B cell (primary cell): ENCODE measurements around the gene EBF3. TPM values are rescaled to one million over a fixed set of nuclear protein-coding genes. Genes with fewer than 3 reads are reported as not detected.

Experiments used
- ATAC-seq: fragments of 200-7000 bp; cut with Tn5 transposase; one replicate; pipeline ENCODE4 v1.10.0; 2021; ENCODE audit warnings: low read depth, mild to moderate bottlenecking, moderate number of reproducible peaks, moderate library complexity
- CTCF ChIA-PET: fragments of 350-600 bp; sonication (Branson Sonifier 250); formaldehyde crosslinking; loops from one replicate; lab custom pipeline; 2021; ENCODE audit warnings: antibody characterized with exemption, inconsistent platforms; lab: Charles Lee
- POLR2A ChIA-PET: fragments of 350-600 bp; sonication (Branson Sonifier 250); formaldehyde crosslinking; loops from one replicate; lab custom pipeline; 2021; ENCODE audit warnings: antibody characterized with exemption; lab: Charles Lee
- DNase-seq: peaks from one replicate; pipeline ENCODE4 v3.0.0; 2013
- H2AFZ ChIP-seq: 2 replicates; pipeline ENCODE4 v1.6.1; 2012; ENCODE audit warnings: mild to moderate bottlenecking, low read depth, low read length; ENCODE audit not compliant: insufficient read depth, poor library complexity, severe bottlenecking
- H3K27ac ChIP-seq, 2 donors: 1 replicate in 1 of 2; 2 replicates in 1 of 2; pipeline ENCODE4 v1.5.1; 2012 to 2013; ENCODE audit warnings: low read length in 2 of 2, mild to moderate bottlenecking in 2 of 2, moderate library complexity in 1 of 2
- H3K27me3 ChIP-seq, 4 experiments: fragments of 200-600 bp in 1 of 4; sonication (generic) in 1 of 4; replicated peaks in 1 of 4; 1 replicate in 2 of 4; 2 replicates in 2 of 4; pipeline versions ENCODE4 v1.6.1 to v1.7.0; 2013 to 2016; ENCODE audit warnings: low read length in 3 of 4, mild to moderate bottlenecking in 2 of 4, mixed read lengths in 1 of 4, moderate library complexity in 1 of 4; ENCODE audit not compliant: insufficient read depth in 4 of 4, control insufficient read depth in 3 of 4; ENCODE audit errors: control extremely low read depth in 1 of 4
- H3K36me3 ChIP-seq, 2 experiments: replicated peaks in 1 of 2; 1 replicate in 1 of 2; 2 replicates in 1 of 2; pipeline versions ENCODE4 v1.6.1 to v1.7.1; 2013; ENCODE audit warnings: low read length in 1 of 2; ENCODE audit not compliant: insufficient read depth in 2 of 2, control insufficient read depth in 1 of 2; ENCODE audit errors: control extremely low read depth in 1 of 2, extremely low read depth in 1 of 2
- H3K4me1 ChIP-seq, 2 donors: fragments of 200-600 bp in 1 of 2; sonication (generic) in 1 of 2; 1 replicate in 1 of 2; 2 replicates in 1 of 2; pipeline versions ENCODE4 v1.5.1 to v1.6.1; 2013 to 2017; ENCODE audit warnings: low read length in 2 of 2; ENCODE audit not compliant: control insufficient read depth in 2 of 2, insufficient read depth in 2 of 2
- H3K4me2 ChIP-seq: replicated peaks from 2 replicates; pipeline ENCODE3; 2012; ENCODE audit warnings: mild to moderate bottlenecking, low read depth, low read length; ENCODE audit not compliant: poor library complexity, severe bottlenecking
- H3K4me3 ChIP-seq, 5 experiments: fragments of 200-600 bp in 1 of 5; sonication (generic) in 1 of 5; 1 replicate in 3 of 5; 2 replicates in 2 of 5; pipeline versions ENCODE4 v1.5.1 to v1.7.0; 2011 to 2016; ENCODE audit warnings: low read length in 4 of 5, mild to moderate bottlenecking in 4 of 5, low read depth in 2 of 5, control low read depth in 1 of 5, moderate library complexity in 1 of 5; ENCODE audit not compliant: insufficient read depth in 1 of 5; ENCODE audit errors: control extremely low read depth in 1 of 5, extremely low read depth in 1 of 5
- H3K79me2 ChIP-seq: fragments of 200-600 bp; sonication (generic); one replicate; pipeline ENCODE4 v1.6.0; 2016; ENCODE audit warnings: low read length; ENCODE audit not compliant: control insufficient read depth, insufficient read depth
- H3K9ac ChIP-seq: fragments of 200-600 bp; sonication (generic); 2 replicates; pipeline ENCODE4 v1.6.1; 2017; ENCODE audit warnings: mild to moderate bottlenecking, low read length, moderate library complexity
- H3K9me3 ChIP-seq, 3 donors: one replicate each; pipeline versions ENCODE4 v1.6.1 to v1.7.1; 2013; ENCODE audit warnings: low read length in 2 of 3; ENCODE audit not compliant: control insufficient read depth in 2 of 3, insufficient read depth in 1 of 3; ENCODE audit errors: control extremely low read depth in 1 of 3
- H4K20me1 ChIP-seq: 2 replicates; pipeline ENCODE4 v1.6.0; 2012; ENCODE audit warnings: mild to moderate bottlenecking, low read length; ENCODE audit not compliant: insufficient read depth, control insufficient read depth, poor library complexity, severe bottlenecking
- H3K27ac Mint-ChIP-seq: one replicate; pipeline ENCODE4 v1.8.0; 2021; ENCODE audit warnings: mixed read lengths
- H3K27me3 Mint-ChIP-seq: one replicate; pipeline ENCODE4 v1.8.0; 2021; ENCODE audit warnings: mixed read lengths
- H3K4me1 Mint-ChIP-seq: one replicate; pipeline ENCODE4 v1.8.0; 2021; ENCODE audit warnings: mixed read lengths
- H3K4me3 Mint-ChIP-seq: one replicate; pipeline ENCODE4 v1.8.0; 2021; ENCODE audit warnings: mixed read lengths
- H3K9me3 Mint-ChIP-seq: one replicate; pipeline ENCODE4 v1.8.0; 2022; ENCODE audit warnings: mixed read lengths; ENCODE audit not compliant: insufficient read depth
- EZH2 ChIP-seq: IDR thresholded peaks from 2 replicates; pipeline ENCODE4 v1.6.1; 2012; ENCODE audit warnings: borderline replicate concordance, low read depth, mild to moderate bottlenecking, moderate library complexity, low read length; ENCODE audit not compliant: insufficient read depth, poor library complexity, severe bottlenecking
- WGBS: methylation state at CpG from one replicate; pipeline ENCODE4 v1.1.5; 2013; ENCODE audit warnings: missing lambda C conversion rate; ENCODE audit not compliant: insufficient coverage; 5-methylcytosine and 5-hydroxymethylcytosine counted together
- intact Hi-C: fragments of 100-400 bp; cut with micrococcal nuclease; formaldehyde crosslinking; loops from one replicate; pipeline ENCODE4 v1.10.0; 2022
- polyA plus RNA-seq: library from polyadenylated mRNA; depleted of rRNA; stranded (reverse); fragments of >200 nt; gene quantifications from 2 replicates; pipeline ENCODE4 v1.2.3, GENCODE V29; 2012
- total RNA-seq, 2 donors: library from RNA; stranded (reverse); fragments of 120-200 nt in 1 of 2; gene quantifications; 1 replicate in 1 of 2; 2 replicates in 1 of 2; pipeline versions ENCODE4 v1.2.3 to v1.2.4, GENCODE V29; 2013 to 2022
- TF ChIP-seq, protein P1 (sequence below): fragments of 200-600 bp; IDR thresholded peaks from one replicate; pipeline ENCODE4 v1.8.0; 2022; ENCODE audit warnings: antibody characterized with exemption, mild to moderate bottlenecking

EBF3 gene
- total and polyA plus RNA-seq, 2 donors (not counting 1 experiment from before 2014, with no cell fraction given), result not detected

DNA sequence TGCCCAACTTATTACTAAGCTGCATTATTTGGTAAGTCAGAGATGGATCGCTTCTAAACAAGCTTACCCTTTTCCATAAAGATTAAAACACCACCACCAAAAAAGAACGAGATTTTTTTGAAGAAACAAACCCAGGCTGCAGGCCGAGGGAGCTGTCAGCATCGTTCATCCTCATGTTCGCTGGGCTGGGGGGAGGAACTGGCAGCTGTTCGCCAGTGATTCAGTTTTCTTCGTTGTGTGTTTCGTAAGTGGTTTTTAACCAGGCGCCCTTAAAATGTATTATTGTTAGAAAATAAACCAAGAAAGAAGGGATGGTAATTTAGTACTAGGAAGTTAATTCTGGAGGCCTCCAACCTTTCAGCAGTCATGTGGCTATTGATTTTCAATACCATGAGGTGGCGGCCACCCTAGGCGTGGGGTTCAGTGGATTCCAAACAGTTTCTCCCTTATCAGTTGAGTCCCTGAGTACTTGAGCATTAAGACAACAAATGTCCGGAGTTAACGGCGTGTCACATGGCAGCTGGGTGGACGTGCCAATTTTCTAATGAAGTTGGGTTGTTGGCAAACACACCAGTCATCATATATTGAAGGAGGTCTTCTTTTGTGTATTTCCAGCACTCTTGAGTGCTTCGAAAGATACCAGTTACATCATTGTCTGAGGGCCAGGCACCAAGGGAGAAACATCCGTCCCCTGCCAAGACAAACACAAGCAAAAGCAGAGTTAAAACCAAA lies 173.2 kb downstream of the EBF3 start:
- no peak overlapping the region for H3K4me3 ChIP-seq
- H3K4me2 ChIP-seq, result no peak overlapping the region
- TF ChIP-seq, protein P1, sequence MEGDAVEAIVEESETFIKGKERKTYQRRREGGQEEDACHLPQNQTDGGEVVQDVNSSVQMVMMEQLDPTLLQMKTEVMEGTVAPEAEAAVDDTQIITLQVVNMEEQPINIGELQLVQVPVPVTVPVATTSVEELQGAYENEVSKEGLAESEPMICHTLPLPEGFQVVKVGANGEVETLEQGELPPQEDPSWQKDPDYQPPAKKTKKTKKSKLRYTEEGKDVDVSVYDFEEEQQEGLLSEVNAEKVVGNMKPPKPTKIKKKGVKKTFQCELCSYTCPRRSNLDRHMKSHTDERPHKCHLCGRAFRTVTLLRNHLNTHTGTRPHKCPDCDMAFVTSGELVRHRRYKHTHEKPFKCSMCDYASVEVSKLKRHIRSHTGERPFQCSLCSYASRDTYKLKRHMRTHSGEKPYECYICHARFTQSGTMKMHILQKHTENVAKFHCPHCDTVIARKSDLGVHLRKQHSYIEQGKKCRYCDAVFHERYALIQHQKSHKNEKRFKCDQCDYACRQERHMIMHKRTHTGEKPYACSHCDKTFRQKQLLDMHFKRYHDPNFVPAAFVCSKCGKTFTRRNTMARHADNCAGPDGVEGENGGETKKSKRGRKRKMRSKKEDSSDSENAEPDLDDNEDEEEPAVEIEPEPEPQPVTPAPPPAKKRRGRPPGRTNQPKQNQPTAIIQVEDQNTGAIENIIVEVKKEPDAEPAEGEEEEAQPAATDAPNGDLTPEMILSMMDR, result no peak
- TF ChIP-seq EZH2, result no peak
- H3K9me3 ChIP-seq, result peaks cover 0 to 46% (median 0%) of the 10 kb centered on the region in 3 donors
- H3K79me2 ChIP-seq, result no peaks in the 10 kb centered on the region
- H4K20me1 ChIP-seq, result no peaks in the 10 kb centered on the region
- Mint-ChIP-seq H3K4me3 (no peak overlapping the region), H3K27me3 (no peaks in the 10 kb centered on the region), H3K27ac (no peak overlapping the region), H3K4me1 (no peaks in the 10 kb centered on the region), H3K9me3 (peaks cover 16% of the 10 kb centered on the region)
- intact Hi-C loops, result no loop called here
- no peak overlapping the region for H3K9ac ChIP-seq
- no peaks in the 10 kb centered on the region for H3K27me3 ChIP-seq
- no peak overlapping the region for H2AFZ ChIP-seq
- ATAC-seq (no peak), DNase-seq (no peak)
- H3K36me3 ChIP-seq, result no peaks in the 10 kb centered on the region
- H3K4me1 ChIP-seq, result no peaks in the 10 kb centered on the region
- 96% methylated on average over 10 of the region's 17 CpGs for WGBS
- ChIA-PET CTCF (no interaction called here), POLR2A (no interaction called here)
- H3K27ac ChIP-seq, result no peak overlapping the region

DNA sequence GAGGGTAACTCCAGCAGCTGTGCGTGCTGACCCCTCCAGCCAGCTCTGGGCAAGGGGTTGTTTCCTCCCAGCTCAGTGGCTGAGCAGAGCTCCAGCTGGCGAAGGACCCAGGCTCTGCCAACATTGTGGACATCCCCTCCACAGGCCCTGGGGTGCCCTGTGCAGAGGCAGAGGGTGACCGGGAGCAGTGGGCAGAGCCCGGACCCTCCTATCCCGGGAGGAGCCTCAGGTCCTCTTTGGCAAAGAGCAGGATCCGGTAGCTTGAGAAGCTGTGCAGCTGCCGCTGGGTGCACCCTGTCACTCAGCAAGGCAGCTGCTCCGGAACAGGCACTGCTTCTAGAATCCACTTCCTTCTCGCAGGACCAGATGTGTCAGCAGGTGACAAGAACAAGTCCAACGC lies 175.9 kb downstream of the EBF3 start:
- Mint-ChIP-seq H3K4me1 (no peaks in the 10 kb centered on the region), H3K27ac (no peak overlapping the region), H3K4me3 (no peak overlapping the region), H3K27me3 (no peaks in the 10 kb centered on the region), H3K9me3 (peaks cover 16% of the 10 kb centered on the region)
- Histone ChIP-seq H3K27ac (no peak overlapping the region), H2AFZ (no peak overlapping the region), H3K9ac (no peak overlapping the region), H3K4me2 (no peak overlapping the region), H3K27me3 (no peaks in the 10 kb centered on the region), H3K4me1 (no peaks in the 10 kb centered on the region), H3K4me3 (no peak overlapping the region), H3K36me3 (no peaks in the 10 kb centered on the region), H3K79me2 (no peaks in the 10 kb centered on the region), H3K9me3 (peaks cover 0 to 44% (median 0%) of the 10 kb centered on the region in 3 donors), H4K20me1 (no peaks in the 10 kb centered on the region)
- DNase-seq, result no peak
- intact Hi-C loops, result no loop called here
- WGBS, result 79% methylated on average over 10 of the region's 10 CpGs
- TF ChIP-seq EZH2, result no peak
- TF ChIP-seq, protein P1, result no peak
- POLR2A ChIA-PET, result no interaction called here
- ATAC-seq, result no peak
- CTCF ChIA-PET, result no interaction called here
